AG10803 (cell line): ENCODE results near the gene MRPS21.
A peak's percentile ranks its signal among the peaks of the same experiment; 100 is the strongest.

Experiments used
- DNase-seq: peaks from one replicate; pipeline ENCODE4 v3.0.0; 2010; ENCODE audit warnings: low read depth
- H3K4me3 ChIP-seq: 2 replicates; pipeline ENCODE4 v1.5.1; 2011; ENCODE audit warnings: mild to moderate bottlenecking, low read length, control low read depth
- TF ChIP-seq, protein P1 (sequence below): conservative IDR thresholded peaks from 2 replicates; pipeline ENCODE4 v1.5.1; 2011; ENCODE audit warnings: mild to moderate bottlenecking, low read length, control low read depth, inconsistent platforms

MRPS21 gene

DNA sequence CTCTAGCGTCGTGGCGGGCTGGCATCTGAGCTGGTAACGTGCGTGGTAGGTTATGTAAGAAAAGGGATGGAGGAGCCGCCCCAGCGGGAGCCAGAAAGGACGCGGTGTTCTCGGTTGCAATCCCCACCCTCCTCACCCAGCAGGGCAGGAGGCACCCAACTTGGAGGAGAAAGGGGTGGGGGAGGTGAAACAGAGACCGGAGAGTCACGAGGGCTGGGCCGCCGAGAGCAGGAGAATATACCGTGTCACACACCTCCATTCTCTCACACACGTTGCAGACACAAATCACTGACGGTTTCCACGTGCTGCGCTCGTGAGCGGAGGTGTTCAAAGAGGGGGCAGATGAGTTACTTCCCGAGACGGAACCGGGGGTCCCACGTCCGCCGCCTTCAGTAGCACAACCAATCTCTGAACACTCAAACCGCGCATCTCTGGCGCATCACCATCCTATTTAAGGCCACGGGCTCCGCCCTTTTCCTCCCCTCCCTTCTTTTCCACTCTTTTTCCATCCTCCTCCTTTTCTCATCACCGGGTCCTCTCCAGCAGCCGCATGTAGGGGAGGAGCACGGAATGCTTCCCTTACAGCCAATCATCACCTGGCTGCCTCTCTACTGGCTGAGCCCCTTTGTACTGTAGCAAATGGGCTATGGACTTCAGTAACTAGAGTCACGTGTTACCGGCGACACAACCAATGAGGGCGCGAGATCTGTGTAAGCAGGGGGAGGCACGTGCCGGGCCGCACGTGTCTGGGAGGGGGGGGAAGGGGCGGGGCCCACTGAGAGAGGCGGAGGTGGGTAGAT, 11.7 kb upstream of the MRPS21 start, which contains the start of gene CIART:
CIART (plus strand) TSS at position 797 of the 800 bp plus-strand sequence. CDS start 714 bp downstream, outside the sequence.
- H3K4me3 ChIP-seq, result peak within 1 kb of the TSS; percentile 82
- TF ChIP-seq, protein P1, sequence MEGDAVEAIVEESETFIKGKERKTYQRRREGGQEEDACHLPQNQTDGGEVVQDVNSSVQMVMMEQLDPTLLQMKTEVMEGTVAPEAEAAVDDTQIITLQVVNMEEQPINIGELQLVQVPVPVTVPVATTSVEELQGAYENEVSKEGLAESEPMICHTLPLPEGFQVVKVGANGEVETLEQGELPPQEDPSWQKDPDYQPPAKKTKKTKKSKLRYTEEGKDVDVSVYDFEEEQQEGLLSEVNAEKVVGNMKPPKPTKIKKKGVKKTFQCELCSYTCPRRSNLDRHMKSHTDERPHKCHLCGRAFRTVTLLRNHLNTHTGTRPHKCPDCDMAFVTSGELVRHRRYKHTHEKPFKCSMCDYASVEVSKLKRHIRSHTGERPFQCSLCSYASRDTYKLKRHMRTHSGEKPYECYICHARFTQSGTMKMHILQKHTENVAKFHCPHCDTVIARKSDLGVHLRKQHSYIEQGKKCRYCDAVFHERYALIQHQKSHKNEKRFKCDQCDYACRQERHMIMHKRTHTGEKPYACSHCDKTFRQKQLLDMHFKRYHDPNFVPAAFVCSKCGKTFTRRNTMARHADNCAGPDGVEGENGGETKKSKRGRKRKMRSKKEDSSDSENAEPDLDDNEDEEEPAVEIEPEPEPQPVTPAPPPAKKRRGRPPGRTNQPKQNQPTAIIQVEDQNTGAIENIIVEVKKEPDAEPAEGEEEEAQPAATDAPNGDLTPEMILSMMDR, result no peak
- peak; percentile 100 for DNase-seq

DNA sequence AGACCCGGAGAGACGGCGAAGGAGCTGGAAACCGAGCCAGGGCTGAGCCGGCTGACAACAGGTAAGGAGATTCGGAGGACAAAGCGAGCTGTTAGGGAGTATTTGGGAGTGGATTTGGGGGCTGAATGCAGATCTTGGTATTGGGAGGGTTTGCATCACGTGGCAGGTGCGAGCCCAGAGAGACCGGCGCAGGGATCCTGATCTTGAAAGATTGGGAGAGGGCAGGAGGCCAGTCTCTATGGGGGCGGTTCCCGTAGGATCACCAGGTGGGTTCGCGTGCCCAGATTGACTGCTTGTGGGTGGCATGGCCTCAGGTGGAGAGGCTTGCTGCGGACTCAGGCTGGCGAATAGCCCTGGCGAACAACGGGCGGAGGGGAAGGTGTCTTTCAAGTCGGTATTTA, 11.1 kb upstream of the MRPS21 start:
- DNase-seq, result no peak
- peak overlapping the region; percentile 82 for H3K4me3 ChIP-seq
- TF ChIP-seq, protein P1, result no peak

DNA sequence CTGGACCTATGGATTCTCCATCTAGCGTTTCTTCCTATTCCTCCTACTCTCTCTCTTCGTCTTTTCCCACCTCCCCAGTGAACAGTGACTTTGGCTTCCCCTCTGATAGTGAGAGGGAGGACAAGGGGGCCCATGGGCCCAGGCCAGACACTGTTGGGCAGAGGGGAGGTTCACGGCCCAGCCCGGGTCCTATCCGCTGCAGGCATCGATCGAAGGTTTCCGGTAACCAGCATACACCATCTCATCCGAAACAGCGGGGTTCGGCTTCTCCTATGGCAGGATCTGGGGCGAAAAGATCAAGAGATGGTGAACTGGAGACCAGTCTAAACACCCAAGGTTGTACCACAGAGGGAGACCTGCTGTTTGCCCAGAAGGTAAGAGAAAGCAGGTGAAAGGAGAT, 10.4 kb upstream of the MRPS21 start:
- DNase-seq, result no peak
- TF ChIP-seq, protein P1, result no peak
- H3K4me3 ChIP-seq, result peak overlapping the region; percentile 82

DNA sequence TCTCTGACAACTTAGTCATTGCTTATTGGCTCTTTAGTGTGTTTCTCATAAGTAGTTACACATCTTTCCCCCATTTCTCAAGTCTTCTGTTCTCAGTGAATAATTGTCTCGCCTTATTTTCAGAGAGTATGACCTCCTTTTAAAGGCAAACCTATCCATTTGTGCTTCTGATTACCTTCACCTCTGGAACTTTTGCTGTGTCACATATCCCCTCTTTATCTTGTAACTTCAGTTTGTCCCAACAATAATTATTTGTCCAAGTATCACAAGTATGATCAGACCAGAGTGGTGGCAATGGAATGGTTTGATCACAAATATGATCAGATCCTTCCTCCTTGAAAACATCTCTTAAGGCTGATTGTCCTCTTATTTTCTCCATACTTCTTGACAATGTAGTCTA, 5.3 kb upstream of the MRPS21 start:
- no peak for DNase-seq
- H3K4me3 ChIP-seq, result no peak overlapping the region
- TF ChIP-seq, protein P1, result no peak

DNA sequence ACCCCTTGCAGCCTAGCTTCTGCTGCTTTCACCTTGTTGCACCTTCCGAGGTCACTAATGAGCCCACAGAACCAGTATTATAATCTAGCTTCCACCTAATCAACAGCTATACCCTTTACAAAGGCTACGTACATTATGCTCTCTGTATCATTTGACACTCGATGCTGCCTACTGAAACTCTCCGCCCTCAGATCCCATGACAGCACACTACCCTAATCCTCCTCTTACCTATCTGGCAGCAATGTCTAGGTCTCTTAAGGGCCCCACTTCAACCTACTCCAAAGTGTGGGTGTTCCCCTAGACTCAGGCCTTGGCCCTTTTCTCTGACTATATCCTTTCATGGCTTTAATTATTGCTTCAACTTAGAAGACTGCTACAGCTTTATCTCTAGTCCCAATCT, 4.8 kb upstream of the MRPS21 start:
- TF ChIP-seq, protein P1, result no peak
- no peak for DNase-seq
- no peak overlapping the region for H3K4me3 ChIP-seq

DNA sequence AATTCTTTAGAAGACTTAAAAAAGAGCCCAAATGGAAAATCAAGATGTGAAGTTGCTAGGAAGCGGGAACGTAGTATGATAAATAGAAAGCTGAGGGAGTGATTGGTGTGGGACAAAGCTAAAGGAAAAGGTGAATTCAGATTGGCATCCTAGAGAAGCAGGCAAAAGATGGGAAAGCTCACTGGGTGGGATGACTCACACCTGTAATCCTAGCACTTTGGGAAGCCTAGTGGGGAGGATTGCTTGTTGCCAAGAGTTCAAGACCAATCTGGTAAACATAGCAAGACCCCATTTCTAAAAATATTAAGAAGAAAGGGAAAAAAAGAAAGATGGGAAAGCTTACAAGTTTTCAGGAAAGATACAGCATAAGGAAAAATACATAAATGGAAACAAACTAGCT, 1.8 kb downstream of the MRPS21 start:
- TF ChIP-seq, protein P1, result no peak
- H3K4me3 ChIP-seq, result no peak overlapping the region
- no peak for DNase-seq

DNA sequence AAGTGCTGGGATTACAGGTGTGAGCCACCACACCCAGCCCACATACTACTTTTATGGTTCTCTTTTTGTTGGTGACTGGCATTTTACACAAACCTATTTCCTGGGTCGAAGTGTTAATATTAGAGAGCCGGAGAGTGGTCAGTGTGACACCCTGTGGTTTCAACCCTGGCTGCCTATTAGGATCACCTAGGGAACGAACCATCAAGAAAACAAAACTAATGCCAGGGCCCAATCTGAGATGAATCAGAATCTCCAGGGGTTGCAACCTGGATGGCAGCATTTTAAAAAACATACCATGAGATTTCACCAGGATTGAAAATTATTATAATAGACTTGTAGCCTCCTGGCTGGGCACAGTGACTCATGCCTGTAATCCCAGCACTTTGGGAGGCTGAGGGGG, 6.1 kb downstream of the MRPS21 start:
- TF ChIP-seq, protein P1, result no peak
- no peak overlapping the region for H3K4me3 ChIP-seq
- DNase-seq, result no peak
